Keratinocyte (primary cell): ENCODE data around the gene ZNG1A. TPM values are rescaled to one million over a fixed set of nuclear protein-coding genes. Genes with fewer than 3 reads are reported as not detected.
A peak's percentile ranks its signal among the peaks of the same experiment; 100 is the strongest.
"Not testable (repeated sequence)": the region's sequence is repeated elsewhere in the genome, so short reads cannot be mapped to it uniquely, and the experiment has no call there.

ENCODE experiments used
- DNase-seq: peaks from one replicate; pipeline ENCODE4 v3.0.0-alpha.2; 2011; ENCODE audit warnings: low read depth, missing footprints, low spot score
- FAIRE-seq: peaks from 2 replicates; lab custom pipeline; 2011; peaks lifted over from hg19 to GRCh38; lab: Jason Lieb, UNC
- H2AFZ ChIP-seq: 2 replicates; pipeline ENCODE4 v1.6.0; 2012; ENCODE audit warnings: low read length, control low read depth, inconsistent platforms; ENCODE audit not compliant: control insufficient read depth
- H3K27ac ChIP-seq: 2 replicates; pipeline ENCODE4 v1.5.1; 2011; ENCODE audit warnings: low read length; ENCODE audit not compliant: control insufficient read depth, insufficient read depth
- H3K27me3 ChIP-seq: 3 replicates; pipeline ENCODE4 v1.6.0; 2011; ENCODE audit warnings: low read length; ENCODE audit not compliant: control insufficient read depth, insufficient read depth; ENCODE audit errors: extremely low read depth
- H3K36me3 ChIP-seq, 2 experiments: 2 replicates in 1 of 2; 3 replicates in 1 of 2; pipeline ENCODE4 v1.5.1; 2011; ENCODE audit warnings: low read length in 2 of 2, mild to moderate bottlenecking in 1 of 2; ENCODE audit not compliant: control insufficient read depth in 2 of 2, insufficient read depth in 2 of 2; ENCODE audit errors: extremely low read depth in 1 of 2
- H3K4me1 ChIP-seq: 3 replicates; pipeline ENCODE4 v1.5.1; 2011; ENCODE audit warnings: low read length; ENCODE audit not compliant: control insufficient read depth, insufficient read depth; ENCODE audit errors: extremely low read depth
- H3K4me2 ChIP-seq: 3 replicates; pipeline ENCODE4 v1.6.0; 2011; ENCODE audit warnings: low read depth, low read length; ENCODE audit not compliant: control insufficient read depth, insufficient read depth; ENCODE audit errors: extremely low read depth
- H3K4me3 ChIP-seq, 3 experiments: fragments of 200-600 bp in 1 of 3; sonication (generic) in 1 of 3; 2 replicates in 2 of 3; 3 replicates in 1 of 3; pipeline ENCODE4 v1.5.1; 2011 to 2016; ENCODE audit warnings: low read length in 3 of 3, mild to moderate bottlenecking in 3 of 3, control low read depth in 2 of 3, inconsistent platforms in 1 of 3, low read depth in 1 of 3, mixed read lengths in 1 of 3, mixed run types in 1 of 3, moderate library complexity in 1 of 3; ENCODE audit not compliant: control insufficient read depth in 2 of 3, insufficient read depth in 2 of 3; ENCODE audit errors: extremely low read depth in 1 of 3
- H3K79me2 ChIP-seq: 2 replicates; pipeline ENCODE4 v1.6.0; 2012; ENCODE audit warnings: low read length; ENCODE audit not compliant: control insufficient read depth, insufficient read depth
- H3K9ac ChIP-seq: 3 replicates; pipeline ENCODE4 v1.6.0; 2011; ENCODE audit warnings: low read length; ENCODE audit not compliant: control insufficient read depth, insufficient read depth; ENCODE audit errors: extremely low read depth
- H3K9me1 ChIP-seq: 3 replicates; pipeline ENCODE4 v1.6.0; 2011; ENCODE audit warnings: low read length; ENCODE audit not compliant: control insufficient read depth, insufficient read depth; ENCODE audit errors: extremely low read depth
- H3K9me3 ChIP-seq: 2 replicates; pipeline ENCODE4 v1.5.1; 2012; ENCODE audit warnings: low read depth, low read length; ENCODE audit not compliant: control insufficient read depth
- H4K20me1 ChIP-seq: 3 replicates; pipeline ENCODE4 v1.6.0; 2011; ENCODE audit warnings: low read length; ENCODE audit not compliant: control insufficient read depth, insufficient read depth; ENCODE audit errors: extremely low read depth
- EZH2 ChIP-seq: IDR thresholded peaks from one replicate; pipeline ENCODE4 v1.6.1; 2012; ENCODE audit warnings: inconsistent platforms, mild to moderate bottlenecking, low read length, moderate library complexity
- dilution Hi-C: fragments of 300-500 bp; cut with MboI; formaldehyde crosslinking; loops from one replicate; pipeline ENCODE4 v1.7.0; 2020; ENCODE audit warnings: low sequenced_read_pairs; ENCODE audit not compliant: extremely low pct_ligation_motif_present
- polyA plus RNA-seq, 5 experiments: library from polyadenylated mRNA; depleted of rRNA in 3 of 5; stranded (reverse) in 3 of 5; stranded (forward) in 1 of 5; unstranded in 1 of 5; fragments of >200 nt; gene quantifications; 1 replicate in 1 of 5; 2 replicates in 3 of 5; 3 replicates in 1 of 5; pipeline versions ENCODE4 v1.2.1 to v1.2.3, GENCODE V29; 2011 to 2012; ENCODE audit warnings: missing spikeins in 2 of 5, low read depth in 1 of 5, low replicate concordance in 1 of 5
- TF ChIP-seq, protein P1 (sequence below), 3 experiments: IDR thresholded peaks in 1 of 3; conservative IDR thresholded peaks in 1 of 3; optimal IDR thresholded peaks in 1 of 3; 2 replicates in 2 of 3; 3 replicates in 1 of 3; pipeline versions ENCODE3 to v1.5.1; 2011; ENCODE audit warnings: low read length in 3 of 3, mild to moderate bottlenecking in 3 of 3, moderate library complexity in 2 of 3, control low read depth in 1 of 3, inconsistent platforms in 1 of 3; ENCODE audit not compliant: insufficient read depth in 2 of 3; ENCODE audit errors: extremely low read depth in 1 of 3

ZNG1A gene
- polyA plus RNA-seq, 1 donor (not counting 4 experiments of a cell fraction or from before 2014, with no cell fraction given): 50.0 TPM

DNA sequence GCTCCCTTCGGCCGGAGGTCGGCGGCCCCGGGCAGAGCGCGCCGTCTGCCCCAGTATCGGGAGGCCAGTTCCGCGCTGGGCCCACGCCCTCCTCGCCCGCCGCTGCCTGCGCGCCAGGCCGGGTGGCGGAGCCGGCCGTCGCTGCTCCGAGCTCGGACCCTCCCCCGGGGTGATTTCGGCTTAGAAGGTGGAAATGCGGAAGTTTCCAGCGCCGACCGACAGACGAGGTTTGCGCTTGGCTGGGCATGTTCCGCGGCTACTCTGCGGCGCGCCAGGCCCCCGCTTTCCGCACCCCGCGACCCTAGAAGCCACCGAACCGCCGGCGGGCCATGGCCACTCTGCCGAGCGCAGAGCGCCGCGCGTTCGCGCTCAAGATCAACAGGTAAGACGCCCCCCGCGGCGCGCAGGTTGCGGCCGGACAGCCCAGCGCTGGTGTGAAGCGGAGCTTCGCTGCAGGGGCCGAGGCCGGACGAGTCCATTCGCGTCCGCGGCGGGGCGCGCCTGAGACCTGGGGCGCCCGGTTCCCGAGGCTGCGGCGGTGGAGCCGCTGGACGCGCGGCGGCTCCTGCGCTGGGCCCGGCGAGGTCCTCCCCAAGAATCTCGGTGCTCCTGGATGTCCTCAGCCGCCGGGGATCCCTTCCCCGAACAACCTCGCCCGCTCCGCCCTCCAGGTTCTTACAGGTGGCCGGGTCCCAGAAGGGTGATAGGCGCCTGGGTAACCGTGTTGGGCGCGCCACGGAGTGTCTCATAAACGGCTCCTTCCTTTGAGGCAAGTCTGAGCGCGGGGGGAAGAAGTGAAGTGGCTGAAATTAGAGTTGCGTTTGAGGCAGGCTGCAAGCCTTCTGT lies 36.0 kb upstream of the ZNG1A start, which contains the start of gene DOCK8:
TSS of gene DOCK8 (plus strand) at position 218 of the 846 bp plus-strand sequence. CDS start at position 330, 112 bp downstream.
- Histone ChIP-seq H2AFZ (peak within 1 kb of the TSS; percentile 89), H3K9ac (peak within 1 kb of the TSS; percentile 60), H3K4me3 (peak within 1 kb of the TSS; percentile 59 to 72 (median 69)), H4K20me1 (no peaks in the 10 kb centered on the region), H3K9me3 (no peaks in the 10 kb centered on the region), H3K27ac (peak within 1 kb of the TSS; percentile 6), H3K27me3 (no peaks in the 10 kb centered on the region), H3K79me2 (no peaks in the 10 kb centered on the region), H3K4me2 (peak within 1 kb of the TSS; percentile 84), H3K9me1 (no peaks in the 10 kb centered on the region), H3K36me3 (no peaks in the 10 kb centered on the region), H3K4me1 (peaks cover 3% of the 10 kb centered on the region)
- no peak for TF ChIP-seq EZH2
- TF ChIP-seq, protein P1, sequence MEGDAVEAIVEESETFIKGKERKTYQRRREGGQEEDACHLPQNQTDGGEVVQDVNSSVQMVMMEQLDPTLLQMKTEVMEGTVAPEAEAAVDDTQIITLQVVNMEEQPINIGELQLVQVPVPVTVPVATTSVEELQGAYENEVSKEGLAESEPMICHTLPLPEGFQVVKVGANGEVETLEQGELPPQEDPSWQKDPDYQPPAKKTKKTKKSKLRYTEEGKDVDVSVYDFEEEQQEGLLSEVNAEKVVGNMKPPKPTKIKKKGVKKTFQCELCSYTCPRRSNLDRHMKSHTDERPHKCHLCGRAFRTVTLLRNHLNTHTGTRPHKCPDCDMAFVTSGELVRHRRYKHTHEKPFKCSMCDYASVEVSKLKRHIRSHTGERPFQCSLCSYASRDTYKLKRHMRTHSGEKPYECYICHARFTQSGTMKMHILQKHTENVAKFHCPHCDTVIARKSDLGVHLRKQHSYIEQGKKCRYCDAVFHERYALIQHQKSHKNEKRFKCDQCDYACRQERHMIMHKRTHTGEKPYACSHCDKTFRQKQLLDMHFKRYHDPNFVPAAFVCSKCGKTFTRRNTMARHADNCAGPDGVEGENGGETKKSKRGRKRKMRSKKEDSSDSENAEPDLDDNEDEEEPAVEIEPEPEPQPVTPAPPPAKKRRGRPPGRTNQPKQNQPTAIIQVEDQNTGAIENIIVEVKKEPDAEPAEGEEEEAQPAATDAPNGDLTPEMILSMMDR (optimal IDR thresholded peaks at IDR 0.05 in 1 of 3, IDR thresholded peaks at IDR 0.05 in 1 of 3, conservative IDR thresholded peaks at IDR 0.05 in 1 of 3; ENCODE audit: extremely low read depth in 1 of 3, insufficient read depth in 2 of 3, low read length in 3 of 3): peak in 2 of 3 experiments; percentile 54 to 68
- no peak for FAIRE-seq
- DNase-seq: no peak
- dilution Hi-C loops: no loop called here

DNA sequence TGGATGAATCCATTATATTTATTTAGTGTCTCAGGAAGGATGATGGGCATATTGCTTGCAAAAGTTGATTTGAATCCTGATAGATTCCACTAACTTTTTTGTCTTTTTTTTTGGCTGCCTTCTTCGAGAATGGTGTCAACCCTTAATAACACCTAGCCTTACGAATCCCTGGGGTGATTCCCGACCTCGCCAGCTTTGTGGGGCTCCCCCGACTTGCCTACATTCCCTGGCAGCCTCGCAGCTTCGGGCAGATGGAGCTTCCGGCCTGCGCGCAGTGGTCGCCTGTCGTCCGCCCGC lies 35.4 kb upstream of the ZNG1A start:
- Histone ChIP-seq H3K27me3 (no peaks in the 10 kb centered on the region), H3K4me2 (peak overlapping the region; percentile 84), H3K27ac (peak overlapping the region; percentile 6), H3K36me3 (no peaks in the 10 kb centered on the region), H3K4me3 (peak overlapping the region; percentile 59 to 72 (median 69)), H3K79me2 (no peaks in the 10 kb centered on the region), H3K9ac (peak overlapping the region; percentile 60), H4K20me1 (no peaks in the 10 kb centered on the region), H3K9me1 (no peaks in the 10 kb centered on the region), H3K9me3 (no peaks in the 10 kb centered on the region), H3K4me1 (peaks cover 3% of the 10 kb centered on the region), H2AFZ (peak overlapping the region; percentile 89)
- dilution Hi-C loops: no loop called here
- DNase-seq: no peak
- no peak for FAIRE-seq
- TF ChIP-seq, protein P1 (optimal IDR thresholded peaks at IDR 0.05 in 1 of 3, IDR thresholded peaks at IDR 0.05 in 1 of 3, conservative IDR thresholded peaks at IDR 0.05 in 1 of 3; ENCODE audit: extremely low read depth in 1 of 3, insufficient read depth in 2 of 3, low read length in 3 of 3): no peak
- TF ChIP-seq EZH2: no peak

DNA sequence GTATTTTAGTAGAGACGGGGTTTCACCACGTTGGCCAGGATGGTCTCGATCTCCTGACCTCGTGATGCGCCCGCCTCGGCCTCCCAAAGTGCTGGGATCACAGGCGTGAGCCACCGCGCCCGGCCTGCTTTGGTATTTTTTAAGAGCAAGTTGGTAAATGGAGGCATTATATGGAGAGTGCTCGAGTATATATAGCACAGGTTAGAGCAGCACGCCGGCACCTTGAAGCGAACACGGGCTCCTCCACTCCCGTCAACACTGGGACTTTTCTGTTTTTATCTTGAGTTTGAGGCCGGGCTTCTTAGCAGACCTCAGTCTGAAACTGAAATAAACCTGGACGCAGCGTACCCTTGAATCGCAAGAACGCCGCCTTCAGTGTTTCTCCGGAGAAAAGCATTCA lies 35.0 kb upstream of the ZNG1A start:
- peak overlapping the region in 1 of 3 experiments; percentile 69 for H3K4me3 ChIP-seq

More for the DNA sequence above, 35.0 kb upstream of the ZNG1A start:
- peak overlapping the region; percentile 89 for H2AFZ ChIP-seq
- H3K9me3 ChIP-seq, dilution Hi-C loops, H3K4me1 ChIP-seq, H3K9me1 ChIP-seq, H3K27me3 ChIP-seq, H3K79me2 ChIP-seq, H3K27ac ChIP-seq, DNase-seq, FAIRE-seq, H3K36me3 ChIP-seq, H4K20me1 ChIP-seq: not testable (repeated sequence)
- peak overlapping the region; percentile 84 for H3K4me2 ChIP-seq
- H3K9ac ChIP-seq: peak overlapping the region; percentile 60
